Activated CD4-positive, alpha-beta T cell treated with anti-CD3 and anti-CD28 coated beads for 48 hours (primary cell): Measurements from ENCODE around the gene PITX2.

Source experiments
- DNase-seq: peaks from one replicate; pipeline ENCODE4 v3.0.0-alpha.2; 2020

Gene PITX2

DNA sequence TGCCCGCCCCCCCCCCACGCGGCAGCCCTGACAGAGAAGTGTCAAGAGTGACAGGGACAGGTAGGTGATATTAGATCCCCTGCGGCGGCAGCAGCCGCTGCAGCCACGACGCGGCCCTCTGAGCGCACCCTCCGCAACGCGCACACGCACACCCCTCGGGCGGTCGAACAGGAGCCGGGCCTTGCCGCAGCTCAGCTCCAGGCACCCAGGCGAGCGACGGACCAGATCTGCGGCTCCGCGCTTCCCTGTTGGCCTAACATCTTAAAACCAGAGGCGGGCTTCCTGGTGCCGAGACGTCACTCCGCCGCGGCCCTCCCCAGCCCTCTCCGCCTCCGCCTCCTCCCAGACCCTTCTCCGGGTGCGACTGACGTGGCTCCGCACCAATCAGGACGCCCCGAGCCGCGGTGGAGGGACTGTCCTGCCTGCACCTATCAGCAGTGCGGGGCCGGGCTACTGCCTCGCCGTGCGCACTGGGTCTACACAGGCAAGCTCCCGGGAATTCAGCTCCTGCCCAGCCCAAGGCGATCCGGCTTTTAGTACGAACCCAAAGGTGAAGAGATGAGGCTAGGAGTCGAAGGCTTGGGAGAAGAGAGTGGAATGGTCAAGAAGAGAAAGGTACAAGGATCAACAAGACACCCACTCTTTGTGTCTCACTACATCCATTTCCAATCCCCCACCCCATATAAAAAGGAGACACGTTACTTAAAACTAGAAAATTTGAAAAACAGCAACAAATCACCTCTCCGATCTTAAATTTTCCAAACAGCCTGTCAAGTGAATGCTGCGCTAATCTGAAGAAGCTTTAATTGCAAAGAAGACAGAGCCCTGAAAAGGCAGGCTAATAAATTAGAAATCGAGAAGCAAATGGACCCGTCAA is at the start of gene PITX2:
PITX2 (minus strand) TSS at position 237 of the 877 bp plus-strand sequence. CDS start 617 bp downstream, outside the sequence.
- peak; percentile 72 for DNase-seq

DNA sequence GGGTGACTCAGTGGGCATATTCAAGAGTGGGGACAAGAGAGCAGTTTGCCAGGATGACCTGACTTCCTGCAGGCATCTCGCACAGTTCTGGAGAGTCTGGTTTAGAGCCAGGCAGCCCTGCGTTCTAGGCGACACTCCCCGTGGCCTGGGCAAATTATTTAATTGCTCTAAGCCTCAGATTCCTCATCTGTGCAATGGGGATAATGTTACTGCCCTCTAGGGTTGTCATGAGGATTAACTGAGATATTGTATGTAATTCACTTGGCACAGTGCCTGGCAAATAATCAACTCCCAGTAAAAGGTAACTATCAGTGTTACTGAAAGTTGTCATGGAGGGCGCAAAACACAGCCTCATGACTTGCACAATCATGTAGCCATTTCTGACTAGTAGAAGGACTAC is 48.8 kb upstream of the PITX2 start:
- DNase-seq: no peak

DNA sequence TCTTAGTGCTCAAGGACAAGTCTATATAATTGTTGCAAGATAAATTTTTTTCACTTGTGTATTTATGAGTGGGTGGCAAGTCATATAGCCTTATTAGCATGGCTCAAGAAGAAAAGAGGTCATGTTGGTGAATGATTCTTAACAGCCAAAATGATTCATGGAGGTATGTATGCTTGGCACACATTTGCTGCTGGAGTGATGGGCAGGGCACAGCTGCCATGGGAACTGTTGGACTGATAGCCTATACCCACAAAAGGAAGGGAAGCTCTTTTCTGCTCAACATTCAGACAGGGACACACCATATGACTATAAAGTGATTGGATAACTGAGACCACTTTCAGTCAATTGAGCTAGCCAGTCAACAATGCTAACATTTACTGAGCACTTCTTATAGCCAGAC is 46.8 kb upstream of the PITX2 start:
- no peak for DNase-seq

DNA sequence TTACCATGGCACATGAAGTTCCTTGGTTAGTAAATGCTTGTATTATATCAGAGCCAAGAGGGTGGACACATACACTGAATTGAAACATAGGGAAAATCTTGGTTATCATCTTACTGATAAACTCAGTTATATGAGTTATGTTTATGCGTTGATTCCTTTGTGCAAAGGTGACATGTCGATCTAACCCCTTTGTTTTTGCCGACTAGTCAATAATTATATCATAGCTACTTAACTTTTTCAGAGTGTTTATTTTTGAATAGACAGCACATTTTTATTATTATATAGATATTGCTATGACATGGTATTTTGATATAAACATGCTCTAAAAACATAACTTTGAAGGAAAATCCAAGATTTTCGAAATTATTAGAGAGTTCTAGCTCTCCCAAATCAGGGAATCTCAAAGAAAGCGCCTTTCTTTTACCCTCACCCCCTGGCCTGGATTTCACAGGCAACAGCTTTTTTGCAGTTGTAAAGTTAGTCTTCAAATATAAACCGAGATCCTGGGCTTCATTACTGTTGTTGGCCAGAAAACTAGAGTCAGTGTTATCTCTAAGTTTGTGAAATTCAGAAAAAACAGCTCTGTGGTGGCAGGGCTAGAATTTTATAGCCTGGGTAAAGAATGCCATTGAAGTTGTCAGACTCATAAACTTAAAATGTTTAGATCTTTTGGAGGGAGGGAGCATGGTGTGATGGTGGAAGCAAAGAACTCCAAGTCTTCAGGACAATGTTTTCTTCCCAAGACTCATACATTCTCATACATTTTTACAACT is 45.8 kb upstream of the PITX2 start:
- DNase-seq: no peak

DNA sequence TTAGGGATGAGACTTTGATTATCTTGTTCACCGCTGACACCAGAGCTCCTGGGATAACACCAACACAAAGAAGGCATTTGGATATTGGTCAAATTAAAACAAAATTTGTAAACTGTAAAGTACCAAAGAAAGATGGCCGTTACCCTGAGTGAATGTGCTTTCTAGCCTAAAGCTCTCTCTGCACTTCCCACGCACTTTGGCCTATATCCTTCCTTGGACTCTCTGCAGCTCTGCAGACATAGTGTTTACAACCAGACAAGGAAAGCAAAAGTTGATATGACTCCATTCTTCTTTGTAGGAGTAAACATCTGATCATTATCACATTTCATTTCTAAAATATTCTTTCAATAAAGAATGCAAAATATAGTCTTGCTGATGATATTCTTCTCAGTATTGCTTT is 44.8 kb upstream of the PITX2 start:
- DNase-seq: no peak

DNA sequence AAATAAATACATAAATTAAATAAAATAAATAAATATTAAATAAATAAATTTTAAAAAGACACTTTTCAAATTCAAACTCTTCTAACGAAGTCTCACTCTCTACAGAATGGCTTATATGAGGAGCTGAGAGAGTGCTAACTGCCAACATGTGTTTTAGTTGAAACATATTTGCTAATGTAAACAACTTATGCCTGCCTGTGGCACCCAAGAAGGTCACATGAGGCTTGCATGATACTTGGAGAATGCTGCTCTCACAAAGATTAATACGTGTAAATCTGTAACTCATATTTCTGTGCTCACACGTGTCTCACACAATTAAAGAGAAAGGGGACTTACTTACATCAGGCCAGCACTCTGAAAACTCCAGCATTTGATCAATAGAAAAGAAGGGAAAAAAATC is 43.2 kb upstream of the PITX2 start:
- no peak for DNase-seq

DNA sequence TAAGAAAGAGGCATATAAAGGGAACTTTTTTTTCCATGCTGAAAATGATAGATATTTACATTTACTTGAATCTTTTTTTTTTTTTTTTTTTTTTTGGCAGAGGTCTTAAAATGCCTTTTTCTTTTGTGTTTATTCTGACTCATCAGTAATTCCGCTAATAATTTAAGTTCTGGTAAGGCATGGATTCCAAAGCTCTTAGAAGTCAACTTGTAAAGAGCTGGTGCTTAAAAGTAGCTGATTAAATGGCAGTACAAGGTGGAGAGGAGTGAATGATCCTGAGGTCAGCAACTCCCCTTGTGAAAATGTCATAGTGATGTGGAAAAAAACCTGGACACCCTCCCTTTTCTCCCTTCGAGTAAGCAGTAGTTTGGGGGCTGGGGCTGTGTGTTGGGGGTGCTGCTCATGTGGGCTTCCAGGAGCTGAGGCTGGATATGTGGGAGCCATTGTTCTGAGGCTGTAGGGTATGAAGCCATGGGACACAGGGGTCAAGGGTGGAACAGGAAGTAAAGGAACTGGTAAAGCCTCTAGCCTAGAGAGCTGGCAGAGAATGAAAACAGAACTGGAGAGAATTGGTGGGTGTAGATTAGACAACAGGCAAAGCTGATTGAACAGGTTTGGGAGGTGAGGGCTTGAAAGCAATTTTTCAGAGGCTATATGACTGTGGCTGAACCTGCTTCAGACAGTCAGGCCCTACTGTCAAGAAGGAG is 41.0 kb upstream of the PITX2 start:
- no peak for DNase-seq

DNA sequence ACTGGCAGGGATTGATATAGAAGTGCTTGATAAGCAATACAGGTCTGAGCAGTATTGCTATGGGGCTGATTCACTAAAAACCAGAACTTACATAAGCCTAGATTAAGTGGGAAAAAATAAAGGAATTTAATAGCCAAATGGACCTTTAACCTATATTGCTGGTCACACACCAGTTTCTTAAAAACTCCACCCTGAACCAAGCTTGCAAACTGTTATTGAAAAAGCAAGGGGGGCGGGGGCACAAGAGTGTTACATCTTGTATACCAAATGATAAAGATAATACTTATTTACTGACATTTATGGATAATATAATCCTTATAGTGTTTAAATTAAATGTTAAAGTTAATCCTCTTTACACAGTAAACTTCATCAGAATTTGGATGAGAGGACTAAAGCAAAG is 40.3 kb upstream of the PITX2 start:
- no peak for DNase-seq

DNA sequence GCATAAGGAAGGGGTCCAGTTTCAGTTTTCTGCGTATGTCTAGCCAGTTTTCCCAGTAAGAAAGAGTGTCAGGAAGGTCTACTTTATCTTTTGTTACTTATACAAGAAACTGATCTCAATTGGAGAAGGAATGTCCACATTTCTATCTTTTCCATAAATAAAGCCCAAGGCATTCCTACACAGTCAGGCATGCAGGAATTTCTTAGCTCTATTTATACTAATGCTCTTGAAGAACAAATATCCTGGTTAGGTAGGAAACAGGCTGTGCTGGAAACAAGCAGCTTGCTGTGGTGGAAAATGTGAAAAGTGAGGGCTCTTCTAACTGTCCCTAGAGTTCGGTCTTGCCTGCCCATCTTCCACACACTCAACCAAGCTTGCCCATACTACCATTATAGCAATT is 37.9 kb upstream of the PITX2 start:
- no peak for DNase-seq

DNA sequence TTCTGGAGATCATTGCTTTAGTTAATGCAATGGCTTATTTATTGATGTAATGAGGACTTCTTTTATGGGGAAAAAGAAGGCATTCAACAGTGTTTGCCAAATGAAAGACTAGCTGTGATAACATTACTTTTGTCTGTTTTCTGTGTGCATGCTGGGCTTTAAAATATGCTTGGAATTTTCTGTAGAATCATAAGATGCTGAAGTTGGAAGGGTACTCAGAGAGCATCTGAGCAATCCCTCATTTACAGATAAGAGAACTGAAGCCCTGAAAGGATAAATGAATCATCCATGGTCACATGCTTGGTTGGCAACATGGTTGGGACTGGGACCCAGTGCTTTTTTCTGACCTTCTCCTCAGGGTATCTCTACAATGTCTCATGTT is 31.4 kb upstream of the PITX2 start:
- no peak for DNase-seq

DNA sequence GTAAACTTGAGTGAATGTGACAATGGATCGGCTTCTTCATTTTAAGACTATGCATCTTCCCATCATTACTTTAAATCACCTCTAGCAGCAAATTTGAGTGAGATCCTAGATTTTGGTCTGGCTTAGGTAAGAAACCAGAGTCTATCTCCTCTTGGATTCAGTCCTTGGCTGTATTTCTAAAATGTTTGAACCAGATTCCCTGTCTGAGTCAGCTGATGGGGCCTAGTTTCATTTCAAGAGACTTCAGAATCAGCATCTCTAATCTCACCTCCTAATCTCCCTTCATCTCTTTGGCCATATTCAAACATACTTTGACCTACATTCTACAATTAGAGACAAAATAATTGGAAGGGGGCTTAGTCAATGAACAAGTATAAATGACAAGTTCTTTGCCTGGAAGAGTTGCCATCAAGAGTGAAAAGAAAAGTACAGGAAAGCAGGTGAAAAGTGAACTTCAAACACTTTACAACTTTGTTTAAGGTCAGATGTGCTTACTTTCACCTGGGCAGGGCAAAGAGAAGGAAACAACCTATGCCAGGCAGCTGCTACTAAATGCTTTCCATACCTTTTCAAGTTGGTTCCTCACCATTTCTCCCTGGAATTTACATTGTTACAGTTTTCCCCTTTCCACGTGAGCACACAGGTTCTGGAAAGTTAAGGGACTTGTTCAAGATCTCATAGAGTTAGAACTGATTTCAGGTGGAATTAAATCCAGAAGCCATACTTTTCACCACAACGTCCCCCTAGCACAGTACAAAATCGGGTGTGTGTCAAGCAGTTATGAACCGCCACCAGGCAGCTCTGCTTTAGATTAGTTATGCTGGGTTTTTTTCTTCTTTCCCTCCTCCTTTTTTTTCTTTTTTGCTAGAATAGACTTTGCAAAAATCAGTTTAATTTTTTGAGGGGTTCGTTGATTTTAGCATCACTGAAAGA is 30.7 kb upstream of the PITX2 start:
- no peak for DNase-seq

DNA sequence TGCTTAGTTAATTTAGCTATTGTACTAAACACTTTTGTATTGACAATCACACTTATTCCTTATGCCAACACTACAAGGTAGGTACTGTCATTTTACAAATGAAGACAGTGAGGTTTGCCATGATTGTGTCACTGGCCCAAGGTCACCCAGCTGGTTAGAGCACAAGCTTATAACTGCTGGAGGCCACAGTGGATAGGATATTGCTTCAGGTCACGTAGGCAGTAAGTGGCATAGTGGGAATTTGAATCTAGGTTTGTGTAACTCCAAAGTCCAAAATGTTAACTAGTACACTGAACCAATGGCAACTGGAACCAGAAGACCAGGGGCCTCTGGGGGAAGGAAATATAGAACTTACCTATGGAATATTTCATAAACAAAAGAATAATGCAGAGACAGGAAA is 21.1 kb upstream of the PITX2 start:
- DNase-seq: no peak

DNA sequence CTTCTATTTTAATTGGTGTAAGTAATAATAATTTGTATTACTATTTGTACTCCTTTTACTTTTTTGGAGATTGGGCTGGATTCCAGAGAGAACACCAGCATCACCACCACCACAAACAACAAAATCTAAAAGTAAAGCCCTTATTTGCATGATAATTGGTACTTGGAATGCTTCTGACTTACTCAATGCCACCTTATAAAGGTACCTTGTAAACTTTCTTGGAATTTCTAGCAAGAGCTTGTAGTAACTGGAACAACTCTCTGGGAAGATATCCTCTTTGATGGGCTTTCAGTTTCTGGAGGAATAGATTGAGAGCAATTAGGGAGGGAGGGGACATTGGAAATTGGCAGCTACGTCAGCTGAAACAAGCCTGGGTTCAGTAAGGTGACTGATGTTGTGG is 20.2 kb upstream of the PITX2 start:
- no peak for DNase-seq

DNA sequence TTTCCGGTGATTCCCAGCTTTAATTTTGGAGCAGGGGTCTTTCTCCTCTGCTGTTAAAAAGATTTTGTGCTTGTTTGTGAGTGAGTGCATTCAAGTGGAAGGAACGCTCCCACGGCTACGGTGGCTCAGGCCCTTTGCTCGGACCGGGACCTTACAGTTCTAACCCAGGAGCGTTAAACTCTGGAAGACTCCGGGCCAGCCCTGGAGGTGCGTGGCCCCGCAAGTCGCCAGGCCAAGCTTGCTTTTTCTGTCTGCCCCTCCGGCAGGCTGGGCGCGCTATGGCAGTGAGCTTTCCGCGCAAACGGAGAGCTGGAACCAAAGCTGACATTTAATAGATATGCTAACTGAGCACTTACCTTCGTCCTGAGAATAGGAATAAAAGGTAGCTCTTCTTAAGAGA is 18.3 kb upstream of the PITX2 start:
- no peak for DNase-seq

DNA sequence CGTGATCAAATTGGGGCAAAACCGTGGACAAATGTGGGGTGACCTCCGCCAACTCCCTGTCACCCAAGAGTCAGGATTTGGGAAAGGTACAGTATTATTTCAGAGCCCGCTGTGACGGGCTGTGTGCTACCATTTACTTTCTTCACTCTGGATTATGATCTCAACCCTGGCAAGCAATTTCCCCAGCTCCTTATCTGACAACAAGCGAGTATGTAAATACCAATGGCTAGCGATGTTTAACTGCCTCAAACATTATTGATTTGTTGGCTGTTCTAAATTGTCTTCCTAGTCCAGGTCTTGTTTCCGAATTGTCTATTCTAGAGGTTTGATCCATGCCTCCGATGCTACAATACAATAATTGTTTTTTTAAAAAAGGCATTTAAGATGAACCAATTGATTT is 17.7 kb upstream of the PITX2 start:
- DNase-seq: no peak

DNA sequence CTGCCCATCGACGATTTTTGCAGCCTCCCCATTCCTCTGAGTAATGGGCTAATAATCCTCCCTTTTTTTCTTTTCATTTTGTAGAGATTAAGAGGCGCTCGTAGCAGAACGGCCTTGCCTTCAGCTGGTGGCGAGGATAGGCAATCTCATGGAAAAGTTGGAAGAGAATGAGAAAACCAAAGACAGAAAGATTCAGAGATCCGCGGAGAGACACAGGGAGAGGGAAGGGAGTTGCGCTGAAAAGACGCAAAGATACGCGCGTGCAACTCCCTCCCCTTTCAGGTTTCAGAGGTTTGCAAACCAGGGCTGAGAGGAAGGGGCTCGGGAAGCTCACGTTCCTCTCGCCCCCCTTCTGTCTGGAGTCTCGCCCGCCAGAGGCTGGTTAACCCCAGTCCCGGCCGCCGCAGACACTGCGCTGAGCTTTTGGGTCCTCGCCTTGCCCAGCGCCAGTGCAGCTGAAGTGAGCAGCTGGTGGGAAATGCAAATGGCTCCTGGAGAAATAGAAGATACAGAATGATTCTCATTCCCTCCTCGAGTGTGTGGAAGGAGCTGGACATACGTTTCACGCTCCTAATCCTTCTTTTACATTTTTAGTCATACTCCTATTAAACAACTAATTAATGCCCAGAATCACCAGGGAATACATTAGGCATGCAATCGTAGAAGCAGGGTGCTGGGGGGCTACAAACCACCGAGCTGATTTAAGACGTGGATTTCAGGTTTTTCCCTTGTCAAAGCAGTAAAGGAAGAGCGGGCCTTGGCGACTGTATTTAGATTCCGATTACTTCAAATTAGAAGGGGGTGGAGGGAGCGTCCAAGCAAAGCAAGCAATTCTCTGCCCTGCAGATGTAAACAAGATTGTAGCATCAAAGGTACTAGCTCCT is 16.6 kb upstream of the PITX2 start:
- no peak for DNase-seq

DNA sequence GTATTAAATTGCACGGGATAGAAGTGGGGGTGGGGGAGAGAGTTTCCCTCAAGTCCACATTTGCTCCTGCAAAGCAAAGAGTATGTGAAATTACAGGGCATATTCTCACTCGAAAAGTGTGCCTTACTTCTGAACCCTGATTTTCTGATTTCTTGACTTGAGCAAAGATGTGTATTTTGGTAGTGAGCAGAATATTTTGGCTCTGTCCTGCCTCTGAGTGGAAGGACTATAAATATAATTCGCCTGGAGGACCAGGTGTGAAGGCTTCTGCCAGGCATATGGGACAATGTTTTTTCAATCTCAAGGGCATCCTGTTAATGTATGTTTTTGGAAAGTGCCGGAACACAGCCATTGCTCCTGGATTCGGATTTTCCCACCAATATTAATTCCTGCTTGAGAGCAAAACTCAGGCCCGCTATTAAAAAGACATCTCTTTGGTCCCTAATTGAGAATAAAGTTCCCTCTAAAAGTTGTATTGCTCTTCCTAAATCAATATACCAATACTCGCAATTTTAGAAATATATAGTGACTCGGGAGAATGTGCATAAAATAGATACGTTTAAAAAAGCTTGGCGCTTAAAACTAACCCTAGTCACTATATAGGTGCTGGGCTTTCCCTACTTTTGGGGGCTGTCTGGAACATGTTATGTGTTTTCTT is 15.3 kb upstream of the PITX2 start:
- DNase-seq: no peak

DNA sequence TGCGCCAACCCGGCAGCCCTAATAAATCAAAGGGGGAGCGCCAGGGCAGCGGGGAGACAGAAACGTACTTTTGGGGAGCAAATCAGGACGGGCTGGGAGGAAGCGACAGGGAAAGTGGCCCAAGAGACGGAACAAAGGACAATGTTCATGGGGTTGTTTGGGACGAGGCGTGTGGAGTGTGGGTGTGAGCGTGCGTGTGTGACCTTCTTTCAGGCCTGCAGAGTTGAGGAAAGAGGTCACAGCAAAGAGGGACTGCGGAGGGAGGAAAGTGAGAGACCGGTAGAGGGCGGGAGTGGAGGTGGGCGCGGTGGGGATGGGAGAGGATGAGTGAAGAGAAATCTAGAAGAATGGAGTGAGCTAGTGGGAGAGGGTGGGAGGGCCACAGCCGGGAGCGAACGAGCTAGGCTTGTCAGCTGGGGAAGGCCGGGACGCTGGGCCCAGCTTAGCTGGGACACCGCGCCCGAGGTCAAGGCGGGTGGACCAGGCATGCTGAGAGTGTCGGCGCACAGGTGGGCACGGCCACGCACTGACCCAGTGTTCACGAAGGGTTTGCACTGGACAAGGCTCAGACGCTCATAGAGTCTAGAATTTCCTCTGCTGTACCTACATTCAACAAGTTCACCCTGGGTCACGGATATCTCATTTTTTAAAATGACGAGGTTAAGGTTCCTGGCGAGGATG is 14.7 kb upstream of the PITX2 start:
- DNase-seq: no peak

DNA sequence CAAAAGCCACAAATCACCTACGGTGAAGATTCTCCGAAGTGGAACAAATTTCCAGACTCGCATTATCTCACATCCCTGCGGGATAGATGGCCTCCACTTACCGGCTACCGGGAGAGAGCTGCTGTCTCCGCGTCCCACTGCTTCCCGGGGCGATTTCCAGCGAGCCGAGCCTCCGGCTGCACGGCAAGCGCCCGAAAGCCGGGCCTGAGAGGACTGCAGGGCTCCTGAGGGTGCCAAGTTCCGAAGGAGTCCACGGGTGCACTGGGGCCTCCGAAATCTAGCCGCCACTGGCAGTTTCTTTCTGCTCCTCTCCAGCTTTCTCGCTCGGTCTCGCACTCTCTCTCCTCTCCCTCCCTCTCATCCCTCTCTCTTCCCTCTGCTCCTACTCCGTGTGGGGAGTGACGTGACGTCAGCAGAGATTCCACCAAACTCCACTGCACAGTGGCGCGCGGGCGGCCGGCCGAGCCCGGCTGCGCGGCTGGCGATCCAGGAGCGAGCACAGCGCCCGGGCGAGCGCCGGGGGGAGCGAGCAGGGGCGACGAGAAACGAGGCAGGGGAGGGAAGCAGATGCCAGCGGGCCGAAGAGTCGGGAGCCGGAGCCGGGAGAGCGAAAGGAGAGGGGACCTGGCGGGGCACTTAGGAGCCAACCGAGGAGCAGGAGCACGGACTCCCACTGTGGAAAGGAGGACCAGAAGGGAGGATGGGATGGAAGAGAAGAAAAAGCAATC is 14.0 kb upstream of the PITX2 start:
- no peak for DNase-seq
